Activated CD8-positive, alpha-beta memory T cell treated with anti-CD3 and anti-CD28 coated beads, Interleukin-2, amount 50 U/mL, for 1 hour (primary cell): ENCODE measurements around the gene HPDL.
"Not testable (repeated sequence)": the region's sequence is repeated elsewhere in the genome, so short reads cannot be mapped to it uniquely, and the experiment has no call there.

Experiments used
- DNase-seq: peaks from one replicate; pipeline ENCODE4 v3.0.0-alpha.2; 2020; ENCODE audit errors: extremely low read depth

HPDL gene

DNA sequence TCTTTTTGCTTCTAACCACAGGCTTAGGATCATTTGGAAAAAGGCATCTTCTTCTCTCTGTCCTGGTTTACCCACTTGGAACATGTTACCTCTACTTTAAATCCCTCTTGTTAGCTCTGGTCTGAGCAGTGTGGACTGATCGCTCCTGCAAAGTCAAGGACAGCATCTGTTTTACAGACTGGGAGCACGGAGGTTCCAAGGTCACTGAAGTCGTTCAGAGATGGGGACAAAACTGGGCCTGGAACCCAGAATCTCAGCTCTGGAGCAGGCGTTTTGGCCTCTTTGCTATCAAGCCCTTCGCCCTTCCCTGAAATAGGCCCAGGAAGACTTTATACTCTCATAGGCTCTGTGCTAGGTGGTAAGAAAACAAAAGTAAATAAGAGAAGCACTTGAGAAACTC, 24.8 kb downstream of the HPDL start:
- DNase-seq = no peak

DNA sequence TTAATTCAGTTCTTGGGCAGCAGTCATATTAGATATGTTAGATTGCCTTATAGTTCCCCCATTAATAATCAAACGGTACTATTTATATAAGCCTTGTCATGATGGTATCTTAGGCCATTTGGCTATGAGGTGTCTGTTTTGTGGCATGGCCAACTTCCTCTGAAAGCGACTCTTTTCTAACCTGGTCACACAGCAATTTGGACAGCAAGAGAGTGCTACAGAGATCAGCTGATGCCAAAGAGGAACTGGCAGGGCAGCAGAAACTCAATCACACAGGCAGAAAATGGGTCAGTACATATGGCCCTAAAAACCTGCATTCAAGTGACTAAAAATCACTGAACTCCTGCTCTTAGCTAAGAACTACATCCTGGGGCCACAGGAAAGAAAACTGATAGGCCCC, 27.0 kb downstream of the HPDL start:
- no peak for DNase-seq

DNA sequence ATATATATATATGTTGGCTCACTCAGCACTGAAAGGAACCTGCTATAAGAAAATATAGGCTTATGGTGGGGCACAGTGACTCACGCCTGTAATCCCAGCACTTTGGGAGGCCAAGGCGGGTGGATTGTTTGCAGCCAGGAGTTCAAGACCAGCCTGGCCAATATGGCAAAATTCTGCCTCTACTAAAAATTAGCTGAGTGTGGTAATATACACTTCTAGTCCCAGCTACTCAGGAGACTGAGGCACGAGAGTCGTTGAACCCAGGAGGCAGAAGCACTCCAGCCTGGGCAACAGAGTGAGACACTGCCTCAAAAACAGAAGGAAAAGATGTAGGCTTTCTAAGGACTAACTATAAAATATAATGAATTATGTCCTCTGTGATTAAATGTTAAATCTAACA, 28.1 kb downstream of the HPDL start:
- no peak for DNase-seq

DNA sequence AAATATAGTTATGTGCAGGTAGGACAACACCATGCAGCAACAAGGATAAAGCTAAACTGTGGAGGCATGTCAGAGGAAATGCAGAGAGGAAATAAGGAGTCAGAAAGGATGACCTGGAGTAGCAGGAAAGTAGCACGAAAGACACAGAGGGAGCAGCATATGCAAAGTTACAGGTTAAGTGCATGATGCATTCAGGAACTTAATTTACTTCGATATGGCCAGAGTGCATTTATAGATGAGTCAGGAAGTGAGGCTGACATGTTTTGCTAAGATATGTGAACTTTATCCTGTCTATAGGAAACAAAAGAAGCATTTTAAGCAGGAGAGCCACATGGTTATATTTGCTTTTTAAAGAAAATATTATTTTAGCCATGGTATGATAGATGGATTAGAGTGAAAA, 29.0 kb downstream of the HPDL start:
- no peak for DNase-seq

DNA sequence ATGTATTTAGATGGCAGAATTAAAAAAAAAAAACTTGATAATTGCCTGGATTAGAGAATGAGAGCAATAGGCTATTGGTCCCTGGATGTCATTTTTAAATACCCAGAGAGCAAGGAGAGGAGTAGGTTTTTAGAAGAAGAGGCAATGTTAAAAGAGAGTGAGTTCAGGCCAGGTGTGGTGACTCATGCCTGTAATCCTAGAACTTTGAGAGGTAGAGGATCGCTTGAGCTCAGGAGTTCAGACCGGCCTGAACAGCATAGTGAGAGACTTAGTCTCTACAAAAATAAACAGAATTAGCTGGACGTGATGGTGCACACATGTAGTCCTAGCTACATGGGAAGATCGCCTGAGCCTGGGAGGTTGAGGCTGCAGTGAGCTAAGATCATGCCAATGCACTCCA, 29.5 kb downstream of the HPDL start:
- no peak for DNase-seq

DNA sequence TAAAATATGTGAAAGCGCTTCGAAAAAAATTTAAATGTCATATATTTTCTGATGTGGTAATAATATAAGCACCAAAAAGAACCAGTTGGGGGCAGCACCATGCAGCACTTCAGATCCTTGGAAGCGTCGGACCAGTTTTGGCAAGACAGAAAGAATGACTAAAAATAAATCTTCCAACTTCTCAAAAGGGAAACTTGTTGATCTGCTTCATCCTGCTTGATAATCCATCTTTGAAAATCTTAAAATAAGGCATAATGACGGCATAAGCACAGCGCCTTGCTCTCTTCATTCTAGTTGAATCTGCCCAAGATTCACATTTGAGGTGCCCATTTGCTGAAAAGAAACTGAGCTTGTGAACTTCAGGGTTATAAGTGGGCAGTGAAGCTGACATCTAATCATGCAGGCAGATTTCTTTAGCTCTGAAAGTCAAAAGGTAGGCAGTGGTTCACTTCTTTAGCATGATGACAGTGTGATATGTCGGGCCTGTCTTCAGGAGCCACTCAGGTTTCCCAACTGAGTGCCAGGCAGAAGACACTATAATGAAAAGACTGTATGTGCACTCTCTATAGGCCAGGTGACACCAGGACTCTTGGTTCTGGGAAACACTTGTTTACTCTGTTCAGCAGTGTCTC, 33.3 kb downstream of the HPDL start:
- DNase-seq = no peak

DNA sequence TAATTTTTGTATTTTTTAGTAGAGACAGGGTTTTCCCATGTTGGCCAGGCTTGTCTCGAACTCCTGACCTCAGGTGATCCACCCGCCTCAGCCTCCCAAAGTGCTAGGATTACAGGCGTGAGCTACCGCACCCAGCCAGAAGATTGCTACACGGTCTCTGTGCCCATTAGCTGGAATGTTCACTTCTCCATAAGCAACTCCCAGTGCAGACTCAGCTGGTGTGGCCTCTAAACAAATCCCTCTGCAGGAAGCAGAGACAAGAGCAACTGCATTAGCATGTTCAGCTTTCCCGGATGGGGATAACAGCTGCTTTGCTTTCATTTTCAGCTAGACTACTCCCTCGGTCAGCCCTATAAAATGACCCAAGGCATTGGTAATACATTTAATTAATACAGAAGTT, 34.3 kb downstream of the HPDL start:
- not testable (repeated sequence) for DNase-seq

DNA sequence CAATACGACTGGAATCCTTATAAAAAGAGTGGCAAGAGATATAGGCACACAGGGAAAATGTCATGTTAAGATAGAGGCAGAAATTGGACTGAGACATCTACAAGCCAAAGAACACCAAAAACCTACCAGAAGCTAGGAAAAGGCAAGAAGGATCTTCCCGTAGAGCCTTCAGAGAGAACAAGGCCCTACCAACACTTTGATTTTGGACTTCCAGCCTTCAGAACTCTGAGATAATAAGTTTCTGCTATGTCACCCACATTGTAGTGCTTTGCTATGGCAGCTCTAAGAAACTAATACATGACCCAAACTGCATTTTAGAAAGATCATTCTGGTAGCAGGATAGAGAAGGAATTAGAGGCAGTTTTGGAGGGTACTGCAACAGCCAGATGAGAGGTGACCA, 37.6 kb downstream of the HPDL start:
- no peak for DNase-seq

DNA sequence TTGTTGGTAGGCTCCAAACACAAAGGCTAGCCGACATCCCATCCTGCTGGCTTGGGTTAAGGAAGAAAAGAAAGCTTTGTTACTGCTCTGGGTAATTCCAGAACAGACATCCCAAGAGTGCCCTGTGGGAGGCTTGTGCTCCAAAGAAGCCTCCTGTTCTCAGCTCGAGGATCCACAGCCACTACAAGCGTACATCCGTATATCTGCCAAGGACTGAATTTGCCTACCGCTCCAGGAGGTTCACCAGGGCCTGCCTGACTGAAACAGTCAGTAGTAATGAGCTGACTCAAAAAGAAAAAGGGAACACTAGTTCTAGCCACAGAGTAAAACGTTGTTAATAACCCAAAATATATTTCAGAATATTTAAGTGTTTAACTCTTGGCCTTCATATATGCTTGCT, 38.4 kb downstream of the HPDL start:
- DNase-seq = no peak

DNA sequence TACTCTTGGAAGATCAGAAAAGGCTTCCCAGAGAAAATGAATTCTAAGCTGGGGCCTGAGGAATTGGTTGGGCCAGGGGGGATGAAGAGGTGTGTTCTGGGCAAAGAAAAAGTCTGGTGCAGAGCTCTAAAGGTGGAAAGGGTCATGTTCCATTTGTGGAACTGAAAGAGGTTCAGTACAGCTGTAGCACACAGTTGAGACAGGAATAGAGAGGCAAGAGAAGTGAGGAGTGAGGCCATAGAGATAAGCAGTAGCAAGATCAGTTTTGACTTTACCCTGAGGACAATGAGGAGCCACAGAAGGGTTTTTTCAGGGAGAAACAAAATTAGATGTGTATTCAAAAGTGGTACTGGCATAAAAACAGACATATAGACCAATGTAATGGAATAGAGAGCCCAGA, 43.9 kb downstream of the HPDL start:
- DNase-seq = no peak

DNA sequence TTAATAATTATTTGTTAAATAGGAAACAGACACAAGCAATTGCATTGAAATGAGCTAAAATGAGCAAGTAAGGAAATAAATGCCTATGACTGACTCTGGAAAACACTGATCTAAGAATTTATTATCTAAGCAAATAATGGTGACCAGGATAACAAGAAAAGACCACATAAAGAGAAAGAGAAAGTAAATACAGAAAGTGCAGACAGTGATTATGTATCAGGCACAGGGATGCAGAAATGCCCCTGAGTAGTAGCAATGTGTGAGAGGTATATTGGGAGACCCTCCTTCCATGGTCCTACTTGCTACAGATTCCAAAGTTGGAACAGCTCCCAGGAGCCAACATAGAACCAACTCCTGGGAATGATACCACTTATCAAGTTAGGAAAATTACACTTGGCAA, 46.9 kb downstream of the HPDL start:
- DNase-seq = no peak

DNA sequence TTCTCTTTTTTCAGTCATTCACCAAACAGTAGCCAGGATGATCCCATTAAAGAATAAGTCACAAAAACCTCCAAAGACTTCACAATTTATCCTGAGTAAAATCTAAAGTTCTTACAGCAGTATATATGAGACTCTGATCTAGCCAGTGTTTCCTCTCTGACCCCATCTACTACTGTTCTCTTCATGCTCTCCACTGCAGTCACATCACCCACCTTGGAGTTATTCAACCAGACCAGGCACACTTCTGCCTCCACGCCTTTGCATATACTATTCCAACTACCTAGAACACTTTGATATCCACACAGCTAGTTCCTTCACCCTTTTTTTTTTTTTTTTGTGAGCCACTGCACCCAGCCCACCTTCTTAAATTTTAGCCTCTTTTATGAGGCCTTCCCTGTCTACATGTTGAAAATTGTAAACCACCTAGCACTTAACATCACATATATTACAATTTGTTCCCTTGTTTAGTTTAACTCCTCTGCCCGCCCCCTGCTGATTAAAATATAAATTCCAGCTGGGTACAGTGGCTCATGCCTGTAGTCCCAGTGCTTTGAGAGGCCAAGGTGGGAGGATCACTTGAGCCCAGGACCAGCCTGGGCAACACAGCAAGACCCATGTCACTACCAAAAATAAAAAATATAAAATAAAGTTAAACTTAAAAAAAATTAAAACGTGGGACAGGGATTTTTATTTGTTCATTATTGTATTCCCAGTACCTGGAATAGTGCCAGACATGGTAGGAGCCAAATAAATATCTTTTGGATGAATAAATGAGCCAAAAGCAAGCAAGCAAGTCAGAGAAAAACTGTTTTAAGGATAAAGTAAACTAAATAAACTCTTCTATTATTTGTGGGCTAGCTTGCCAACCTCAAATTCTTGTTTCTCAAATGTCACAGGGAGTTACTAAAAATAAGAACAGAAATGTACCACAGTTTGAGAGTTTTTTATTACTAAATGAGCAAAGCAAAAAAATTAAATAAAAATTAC, 48.7 kb downstream of the HPDL start:
- no peak for DNase-seq

DNA sequence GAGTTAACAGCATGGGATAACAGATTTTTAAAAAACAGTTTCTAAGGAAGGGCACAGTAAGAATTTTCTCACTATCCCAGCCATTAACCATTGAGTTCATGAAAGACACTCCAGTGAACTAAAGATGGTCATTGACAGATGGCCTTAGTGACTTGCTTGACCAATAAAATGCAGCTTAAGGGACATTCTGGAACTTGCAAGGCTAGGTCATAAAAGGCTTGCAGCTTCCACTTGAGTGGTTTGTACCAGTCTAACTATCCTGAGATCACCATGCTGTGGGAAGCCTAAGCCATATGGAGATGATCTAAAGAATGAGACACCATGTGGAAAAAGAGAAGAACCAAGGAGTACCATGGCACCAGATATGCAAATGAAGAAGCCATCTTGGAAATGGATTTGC, 51.5 kb downstream of the HPDL start:
- DNase-seq = no peak
